HUES6 (cell line): ENCODE results near the gene TPM2.

Experiments used
- H3K27ac ChIP-seq: 2 replicates; pipeline ENCODE4 v1.7.0; 2013; ENCODE audit warnings: low read depth, mild to moderate bottlenecking, low read length, inconsistent platforms
- H3K27me3 ChIP-seq: 2 replicates; pipeline ENCODE4 v1.6.1; 2013; ENCODE audit warnings: low read length; ENCODE audit not compliant: control insufficient read depth, insufficient read depth
- H3K36me3 ChIP-seq: 2 replicates; pipeline ENCODE4 v1.6.1; 2013; ENCODE audit warnings: low read length; ENCODE audit not compliant: control insufficient read depth, insufficient read depth
- H3K4me1 ChIP-seq: 2 replicates; pipeline ENCODE4 v1.6.1; 2013; ENCODE audit warnings: low read length; ENCODE audit not compliant: control insufficient read depth, insufficient read depth
- H3K4me3 ChIP-seq: 2 replicates; pipeline ENCODE4 v1.5.1; 2013; ENCODE audit warnings: low read depth, low read length
- H3K9ac ChIP-seq: one replicate; pipeline ENCODE4 v1.6.1; 2013; ENCODE audit warnings: mild to moderate bottlenecking, low read length
- H3K9me3 ChIP-seq: 2 replicates; pipeline ENCODE4 v1.6.1; 2013; ENCODE audit warnings: low read depth, low read length; ENCODE audit not compliant: control insufficient read depth, insufficient read depth

The TPM2 gene

GRCh38 chr9:35682520-35683315 is 7.0 kb downstream of the TPM2 start:
- H3K9ac ChIP-seq, result no peak overlapping the region
- H3K27ac ChIP-seq, result no peak overlapping the region
- no peak overlapping the region for H3K4me3 ChIP-seq
- no peaks in the 10 kb centered on the region for H3K9me3 ChIP-seq
- peaks cover 63% of the 10 kb centered on the region for H3K36me3 ChIP-seq
- H3K4me1 ChIP-seq, result peaks cover 18% of the 10 kb centered on the region
- H3K27me3 ChIP-seq, result no peaks in the 10 kb centered on the region

GRCh38 chr9:35682051-35682450 is 7.7 kb downstream of the TPM2 start:
- Histone ChIP-seq H3K4me3 (no peak overlapping the region), H3K27ac (no peak overlapping the region), H3K36me3 (peaks cover 56% of the 10 kb centered on the region), H3K9ac (no peak overlapping the region), H3K27me3 (no peaks in the 10 kb centered on the region), H3K9me3 (no peaks in the 10 kb centered on the region), H3K4me1 (peaks cover 18% of the 10 kb centered on the region)

GRCh38 chr9:35681341-35682002 is 8.3 kb downstream of the TPM2 start:
- peaks cover 51% of the 10 kb centered on the region for H3K36me3 ChIP-seq
- H3K4me1 ChIP-seq, result peaks cover 19% of the 10 kb centered on the region
- H3K9me3 ChIP-seq, result no peaks in the 10 kb centered on the region
- H3K27ac ChIP-seq, result no peak overlapping the region
- H3K4me3 ChIP-seq, result no peak overlapping the region
- H3K27me3 ChIP-seq, result peaks cover 2% of the 10 kb centered on the region; the same call in 1 of the 2 replicates
- H3K9ac ChIP-seq, result peak overlapping the region; percentile 3

GRCh38 chr9:35680331-35681105 is 9.2 kb downstream of the TPM2 start:
- H3K27ac ChIP-seq, result no peak overlapping the region
- peaks cover 6% of the 10 kb centered on the region for H3K27me3 ChIP-seq
- no peak overlapping the region for H3K9ac ChIP-seq
- H3K36me3 ChIP-seq, result peaks cover 43% of the 10 kb centered on the region
- peaks cover 24% of the 10 kb centered on the region for H3K4me1 ChIP-seq
- H3K4me3 ChIP-seq, result no peak overlapping the region
- H3K9me3 ChIP-seq, result no peaks in the 10 kb centered on the region

GRCh38 chr9:35679766-35680330 is 9.9 kb downstream of the TPM2 start:
- Histone ChIP-seq H3K27ac (no peak overlapping the region), H3K9ac (no peak overlapping the region), H3K9me3 (no peaks in the 10 kb centered on the region)

GRCh38 chr9:35679091-35679490 is 10.6 kb downstream of the TPM2 start:
- Histone ChIP-seq H3K9me3 (no peaks in the 10 kb centered on the region), H3K36me3 (peaks cover 28% of the 10 kb centered on the region), H3K27me3 (peaks cover 13% of the 10 kb centered on the region), H3K4me3 (no peak overlapping the region), H3K4me1 (peaks cover 24% of the 10 kb centered on the region), H3K27ac (no peak overlapping the region), H3K9ac (no peak overlapping the region)

More at GRCh38 chr9:35679766-35680330, 9.9 kb downstream of the TPM2 start:
- H3K36me3 ChIP-seq, result peaks cover 36% of the 10 kb centered on the region
- H3K27me3 ChIP-seq, result peaks cover 6% of the 10 kb centered on the region
- peaks cover 24% of the 10 kb centered on the region for H3K4me1 ChIP-seq
- H3K4me3 ChIP-seq, result no peak overlapping the region

- Histone ChIP-seq H3K9ac (peak overlapping the region; percentile 55), H3K4me1 (peaks cover 17% of the 10 kb centered on the region), H3K4me3 (peak overlapping the region; percentile 70), H3K27ac (no peak overlapping the region), H3K27me3 (peaks cover 22% of the 10 kb centered on the region), H3K9me3 (no peaks in the 10 kb centered on the region), H3K36me3 (no peaks in the 10 kb centered on the region)
Measured at GRCh38 chr9:35675732-35676392, 13.9 kb downstream of the TPM2 start.

- Histone ChIP-seq H3K4me3 (peak overlapping the region; percentile 70), H3K27ac (no peak overlapping the region), H3K9ac (peak overlapping the region; percentile 42), H3K4me1 (peaks cover 10% of the 10 kb centered on the region; the same call in 1 of the 2 replicates), H3K27me3 (peaks cover 22% of the 10 kb centered on the region), H3K9me3 (no peaks in the 10 kb centered on the region), H3K36me3 (no peaks in the 10 kb centered on the region)
Measured at GRCh38 chr9:35675204-35675603, 14.5 kb downstream of the TPM2 start.

- no peaks in the 10 kb centered on the region for H3K36me3 ChIP-seq
- peaks cover 6% of the 10 kb centered on the region; the same call in 1 of the 2 replicates for H3K4me1 ChIP-seq
- no peak overlapping the region for H3K27ac ChIP-seq
- peaks cover 22% of the 10 kb centered on the region for H3K27me3 ChIP-seq
- H3K9ac ChIP-seq, result no peak overlapping the region
- H3K4me3 ChIP-seq, result no peak overlapping the region
- H3K9me3 ChIP-seq, result no peaks in the 10 kb centered on the region
Measured at GRCh38 chr9:35674025-35674361, 15.7 kb downstream of the TPM2 start.

- Histone ChIP-seq H3K4me1 (peaks cover 6% of the 10 kb centered on the region; the same call in 1 of the 2 replicates), H3K9ac (no peak within 1 kb of the TSS), H3K27me3 (peaks cover 22% of the 10 kb centered on the region), H3K9me3 (no peaks in the 10 kb centered on the region), H3K4me3 (no peak within 1 kb of the TSS), H3K27ac (no peak within 1 kb of the TSS), H3K36me3 (no peaks in the 10 kb centered on the region)
Measured at GRCh38 chr9:35673132-35674024, 16.3 kb downstream of the TPM2 start, which contains the start of gene CA9. Gene CA9, plus strand, starts transcription at chr9:35673928. Its CDS starts 32 bp downstream, at chr9:35673960.
